Raji (cell line): Measurements from ENCODE around the gene SUPT4H1.

Source experiments
- POLR2A ChIP-seq: IDR thresholded peaks from 2 replicates; pipeline ENCODE4 v1.6.1; 2011; ENCODE audit warnings: low read depth, low read length, control low read depth; ENCODE audit not compliant: insufficient read depth

Gene SUPT4H1

GRCh38 chr17:58383892-58384462, 32.0 kb upstream of the SUPT4H1 start:
- TF ChIP-seq POLR2A: no peak

- TF ChIP-seq POLR2A: no peak
Observed at GRCh38 chr17:58382872-58383242, 30.9 kb upstream of the SUPT4H1 start.

DNA sequence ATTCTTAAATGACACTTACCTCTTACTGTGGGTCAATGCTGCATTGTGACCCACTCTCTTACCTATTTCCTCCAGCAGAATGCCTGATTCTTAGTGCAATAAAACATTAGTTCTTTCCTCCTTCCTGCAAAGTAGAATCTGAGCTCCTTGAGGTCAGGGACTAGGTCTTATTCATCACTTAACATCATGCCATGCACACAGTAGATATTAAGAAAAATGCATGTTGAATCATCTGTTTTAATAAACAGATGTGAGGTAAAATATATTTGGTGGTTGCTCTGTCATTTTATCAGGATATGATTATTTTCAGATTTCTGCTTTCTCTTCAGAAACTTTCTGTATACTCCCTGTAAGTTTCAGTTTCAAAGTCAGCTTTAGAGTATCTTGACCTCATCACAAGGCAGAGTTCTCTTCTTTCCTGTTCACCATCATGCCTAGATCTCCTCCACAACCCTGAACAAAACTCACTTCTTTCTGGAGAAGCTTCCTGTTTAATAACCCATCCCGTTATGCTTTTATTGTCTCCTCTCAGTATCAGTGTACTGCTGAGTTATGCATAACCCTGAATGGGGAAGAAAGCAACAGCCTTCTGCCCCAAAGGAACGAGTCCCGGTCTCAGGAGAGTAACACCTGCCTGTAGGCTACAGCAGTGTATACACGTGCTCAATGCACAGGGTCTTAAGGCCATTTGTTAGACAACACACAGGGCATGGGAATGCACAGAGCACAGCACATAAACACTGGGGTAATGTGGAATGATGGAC, 30.3 kb upstream of the SUPT4H1 start:
- no peak for TF ChIP-seq POLR2A

DNA sequence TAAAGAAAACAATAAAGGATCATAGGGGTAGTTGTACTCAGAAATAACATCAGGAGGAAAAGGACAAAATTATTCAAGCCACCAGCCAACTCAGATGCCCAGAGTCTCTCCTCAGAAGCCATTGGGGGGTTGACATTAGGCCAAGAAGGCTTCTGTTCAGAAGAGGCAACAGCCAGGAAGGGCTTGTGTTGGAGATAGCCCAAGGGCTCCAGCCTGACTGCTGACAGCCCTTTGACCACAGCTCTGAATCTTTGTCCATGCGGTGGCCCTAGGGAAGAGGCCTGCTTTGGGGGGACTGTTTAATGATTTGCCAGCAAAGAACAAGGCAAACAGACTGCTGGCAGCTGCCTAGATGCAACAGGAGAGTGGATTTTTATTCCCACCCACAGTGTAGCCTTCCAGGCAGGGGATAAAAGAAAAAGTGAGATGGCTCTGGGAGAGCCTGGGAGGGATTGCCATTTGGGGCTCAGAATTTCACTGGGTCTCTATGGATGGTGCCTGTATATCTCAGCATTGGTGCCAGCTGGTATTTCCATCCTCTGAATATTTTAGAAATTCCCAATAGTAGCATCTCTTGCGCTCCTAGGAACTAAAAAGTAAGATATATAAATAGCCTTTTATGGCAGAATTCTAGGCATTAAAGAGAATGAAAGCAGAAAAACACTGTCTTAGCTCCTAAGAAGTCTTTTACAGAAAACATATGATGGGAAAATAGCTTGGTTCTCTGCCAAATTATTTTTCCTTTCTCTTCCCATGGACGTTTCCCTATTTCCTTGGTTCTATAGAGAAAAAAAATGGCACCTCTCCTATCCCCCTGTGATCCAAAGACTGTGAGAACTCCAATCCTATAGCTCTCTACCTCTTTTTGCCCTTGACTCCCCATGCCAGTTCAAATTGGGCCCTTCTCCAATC, 29.4 kb upstream of the SUPT4H1 start:
- no peak for TF ChIP-seq POLR2A

- no peak for TF ChIP-seq POLR2A
Observed at GRCh38 chr17:58380207-58381123, 28.5 kb upstream of the SUPT4H1 start.

- no peak for TF ChIP-seq POLR2A
Observed at GRCh38 chr17:58379511-58379824, 27.5 kb upstream of the SUPT4H1 start.

- no peak for TF ChIP-seq POLR2A
Observed at GRCh38 chr17:58378733-58379510, 26.9 kb upstream of the SUPT4H1 start.

- TF ChIP-seq POLR2A: no peak
Observed at GRCh38 chr17:58377661-58378060, 25.7 kb upstream of the SUPT4H1 start.

DNA sequence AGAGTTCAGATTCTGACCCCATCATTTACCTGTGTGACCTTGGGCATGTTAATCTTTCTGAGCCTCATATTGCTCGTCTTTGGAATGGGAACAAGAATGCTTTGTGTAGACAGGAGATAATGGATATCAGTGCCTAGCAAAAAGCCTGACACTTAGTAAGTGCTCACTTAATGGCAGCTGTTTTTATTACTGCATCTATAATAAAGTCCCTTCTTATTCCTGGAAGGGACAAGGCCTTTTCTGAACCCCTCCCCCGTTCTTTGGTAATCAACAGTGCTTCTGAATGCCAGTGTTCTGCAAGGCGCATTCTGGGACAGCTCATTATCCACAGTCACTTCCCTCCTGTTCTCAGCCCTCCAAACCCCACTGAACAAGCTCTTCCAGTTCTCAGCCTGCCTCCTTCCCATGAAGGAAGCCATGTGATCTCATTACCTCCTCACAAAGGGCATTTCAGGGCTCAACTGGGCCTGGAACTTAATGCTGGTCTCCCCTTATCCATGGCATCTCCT, 25.1 kb upstream of the SUPT4H1 start:
- no peak for TF ChIP-seq POLR2A

DNA sequence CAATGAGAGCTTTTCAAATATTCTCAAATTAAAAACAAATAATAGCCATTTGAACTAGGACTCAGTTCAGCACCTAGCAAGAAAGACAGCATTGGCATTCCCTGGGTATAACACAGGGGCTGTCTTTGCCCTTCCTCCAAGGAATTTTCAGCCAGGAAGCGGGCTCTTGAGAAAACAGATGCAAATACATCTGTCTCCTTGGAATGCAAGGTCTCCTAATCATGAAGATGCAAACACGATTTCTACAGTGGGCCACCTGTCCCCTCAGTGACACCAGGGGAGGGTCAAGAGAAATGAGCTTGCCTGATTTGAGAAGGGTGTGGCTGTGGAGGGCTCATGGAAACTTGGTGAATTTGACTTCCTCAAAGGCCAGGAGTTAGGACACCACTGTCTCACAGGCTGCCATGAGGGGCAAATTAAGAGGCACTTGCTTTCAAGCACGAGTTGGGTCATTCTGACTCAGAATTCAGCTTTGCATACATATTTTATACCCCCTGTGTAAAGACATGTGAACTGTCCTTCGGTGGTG, 24.5 kb upstream of the SUPT4H1 start:
- no peak for TF ChIP-seq POLR2A

DNA sequence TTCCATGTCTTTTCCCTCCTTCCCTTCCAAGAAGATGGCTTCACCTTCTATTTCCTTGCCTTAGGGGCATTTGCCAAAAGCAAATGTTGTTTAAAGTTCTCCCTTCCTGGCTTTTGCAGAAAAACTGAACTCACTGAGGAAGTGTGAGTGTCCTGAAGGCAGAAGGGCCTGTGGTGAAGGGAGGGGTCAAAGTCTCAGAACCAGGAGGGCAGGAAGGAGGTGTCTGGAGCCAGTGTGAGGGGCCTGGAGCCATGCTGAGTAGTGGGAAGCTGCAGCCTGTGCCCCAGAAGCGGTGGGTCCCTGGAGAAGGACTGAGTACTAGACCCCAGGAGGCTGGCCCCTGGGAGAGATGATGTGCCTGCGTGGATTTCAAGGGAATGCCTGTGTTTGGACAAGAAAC, 23.8 kb upstream of the SUPT4H1 start:
- TF ChIP-seq POLR2A: no peak

- no peak for TF ChIP-seq POLR2A
Observed at GRCh38 chr17:58375256-58375655, 23.3 kb upstream of the SUPT4H1 start.

- no peak for TF ChIP-seq POLR2A
Observed at GRCh38 chr17:58373923-58374322, 21.9 kb upstream of the SUPT4H1 start.

- TF ChIP-seq POLR2A: no peak
Observed at GRCh38 chr17:58373003-58373402, 21.0 kb upstream of the SUPT4H1 start.
